RWPE2 (cell line): Measurements from ENCODE around the gene SORCS1.

ENCODE experiments used
- ATAC-seq: fragments of 200-7000 bp; cut with Tn5 transposase; 3 replicates; pipeline ENCODE4 v1.9.1; 2021; ENCODE audit warnings: low read depth
- DNase-seq: peaks from one replicate; pipeline ENCODE4 v3.0.0-alpha.2; 2020; ENCODE audit warnings: low spot score
- H3K27ac ChIP-seq: fragments of 450-650 bp; 2 replicates; pipeline ENCODE4 v1.5.1; 2017; ENCODE audit warnings: mild to moderate bottlenecking; ENCODE audit not compliant: poor library complexity, severe bottlenecking
- H3K27me3 ChIP-seq: fragments of 250-450 bp; sonication (Bioruptor Pico); 2 replicates; pipeline ENCODE4 v1.5.1; 2021; ENCODE audit warnings: mild to moderate bottlenecking, moderate library complexity; ENCODE audit not compliant: insufficient read depth, poor library complexity, severe bottlenecking
- H3K36me3 ChIP-seq: fragments of 250-450 bp; sonication (Bioruptor Pico); 2 replicates; pipeline ENCODE4 v1.5.1; 2020; ENCODE audit warnings: low read depth, mild to moderate bottlenecking, moderate library complexity
- H3K4me1 ChIP-seq: fragments of 250-450 bp; sonication (Bioruptor Pico); 2 replicates; pipeline ENCODE4 v1.5.1; 2021; ENCODE audit warnings: mild to moderate bottlenecking, moderate library complexity; ENCODE audit not compliant: insufficient read depth, poor library complexity, severe bottlenecking
- H3K4me3 ChIP-seq: fragments of 250-450 bp; sonication (Bioruptor Pico); 2 replicates; pipeline ENCODE4 v1.5.1; 2021; ENCODE audit warnings: mild to moderate bottlenecking, moderate library complexity; ENCODE audit not compliant: severe bottlenecking
- H3K9me3 ChIP-seq: fragments of 250-450 bp; sonication (Bioruptor Pico); 2 replicates; pipeline ENCODE4 v1.5.1; 2021; ENCODE audit warnings: mild to moderate bottlenecking, moderate library complexity; ENCODE audit not compliant: severe bottlenecking
- TF ChIP-seq, protein P1 (sequence below): fragments of 450-650 bp; IDR thresholded peaks from one replicate; pipeline ENCODE4 v1.5.1; 2017; ENCODE audit warnings: mild to moderate bottlenecking, moderate library complexity; ENCODE audit not compliant: poor library complexity, severe bottlenecking

Gene SORCS1

DNA sequence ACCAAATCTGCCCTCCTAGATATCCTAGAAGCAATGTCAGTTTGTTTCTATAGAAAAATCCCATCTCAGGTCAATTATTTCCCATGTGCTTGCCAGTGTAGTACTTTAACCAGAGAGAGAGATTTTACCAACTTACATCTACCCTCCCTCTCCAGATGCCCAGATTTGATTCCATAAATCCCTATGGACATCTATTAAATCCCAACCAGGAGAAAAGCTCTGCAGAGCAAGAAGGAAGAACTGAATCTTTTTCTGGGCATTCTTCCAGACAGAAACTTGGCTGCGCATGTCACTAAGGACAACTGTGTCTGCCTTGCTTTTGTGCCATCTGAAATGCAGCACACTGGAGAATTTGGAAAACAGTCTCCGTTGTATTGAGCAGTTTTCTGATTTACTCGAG is 597.6 kb downstream of the SORCS1 start:
- Histone ChIP-seq H3K36me3 (no peaks in the 10 kb centered on the region), H3K27me3 (no peaks in the 10 kb centered on the region), H3K9me3 (no peaks in the 10 kb centered on the region), H3K4me1 (peaks cover 11% of the 10 kb centered on the region), H3K27ac (no peak overlapping the region), H3K4me3 (no peak overlapping the region)
- TF ChIP-seq, protein P1, sequence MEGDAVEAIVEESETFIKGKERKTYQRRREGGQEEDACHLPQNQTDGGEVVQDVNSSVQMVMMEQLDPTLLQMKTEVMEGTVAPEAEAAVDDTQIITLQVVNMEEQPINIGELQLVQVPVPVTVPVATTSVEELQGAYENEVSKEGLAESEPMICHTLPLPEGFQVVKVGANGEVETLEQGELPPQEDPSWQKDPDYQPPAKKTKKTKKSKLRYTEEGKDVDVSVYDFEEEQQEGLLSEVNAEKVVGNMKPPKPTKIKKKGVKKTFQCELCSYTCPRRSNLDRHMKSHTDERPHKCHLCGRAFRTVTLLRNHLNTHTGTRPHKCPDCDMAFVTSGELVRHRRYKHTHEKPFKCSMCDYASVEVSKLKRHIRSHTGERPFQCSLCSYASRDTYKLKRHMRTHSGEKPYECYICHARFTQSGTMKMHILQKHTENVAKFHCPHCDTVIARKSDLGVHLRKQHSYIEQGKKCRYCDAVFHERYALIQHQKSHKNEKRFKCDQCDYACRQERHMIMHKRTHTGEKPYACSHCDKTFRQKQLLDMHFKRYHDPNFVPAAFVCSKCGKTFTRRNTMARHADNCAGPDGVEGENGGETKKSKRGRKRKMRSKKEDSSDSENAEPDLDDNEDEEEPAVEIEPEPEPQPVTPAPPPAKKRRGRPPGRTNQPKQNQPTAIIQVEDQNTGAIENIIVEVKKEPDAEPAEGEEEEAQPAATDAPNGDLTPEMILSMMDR, result no peak
- no peak for ATAC-seq
- no peak for DNase-seq

DNA sequence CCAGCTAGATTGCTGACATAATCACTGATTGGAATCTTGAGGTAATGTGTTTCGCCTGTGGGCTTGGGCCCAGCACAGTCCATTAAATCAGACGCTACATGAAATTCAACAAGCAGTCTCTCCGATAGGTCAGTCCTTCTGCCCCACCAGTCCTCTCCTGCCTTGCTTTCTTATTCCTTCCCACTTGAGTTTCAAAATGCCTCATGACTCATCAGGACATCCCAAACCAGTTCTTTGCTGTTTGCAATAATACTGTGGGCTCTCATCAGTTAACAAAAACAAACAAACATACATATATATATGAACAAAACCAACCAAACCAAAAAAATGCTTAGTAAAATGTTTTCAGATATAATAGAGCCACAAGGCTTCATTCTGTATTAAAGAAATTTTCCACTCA is 599.0 kb downstream of the SORCS1 start:
- H3K4me3 ChIP-seq, result no peak overlapping the region
- TF ChIP-seq, protein P1, result no peak
- H3K4me1 ChIP-seq, result peaks cover 16% of the 10 kb centered on the region
- H3K36me3 ChIP-seq, result no peaks in the 10 kb centered on the region
- ATAC-seq, result peak; percentile 81
- DNase-seq, result no peak
- no peaks in the 10 kb centered on the region for H3K27me3 ChIP-seq
- no peaks in the 10 kb centered on the region for H3K9me3 ChIP-seq
- H3K27ac ChIP-seq, result no peak overlapping the region

DNA sequence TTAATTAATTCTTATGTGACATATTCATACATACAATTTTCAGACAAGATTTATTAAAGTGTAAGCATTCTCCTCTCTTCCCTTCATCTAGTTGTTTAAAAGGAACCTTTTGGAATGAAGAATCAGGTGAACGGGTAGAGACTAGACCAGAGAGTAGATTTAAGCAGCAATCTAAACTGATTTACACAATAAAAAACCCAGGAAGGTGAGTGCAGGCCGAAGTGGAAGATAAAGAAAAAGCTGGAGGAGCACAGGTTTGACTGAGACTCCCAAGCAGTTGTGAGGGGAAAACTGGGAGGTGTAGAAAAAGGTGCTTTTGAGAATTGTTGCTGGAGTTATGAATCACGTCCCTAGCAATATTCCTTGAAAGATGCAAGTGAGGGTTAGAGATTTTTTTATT is 601.1 kb downstream of the SORCS1 start:
- no peak for ATAC-seq
- TF ChIP-seq, protein P1, result no peak
- H3K4me1 ChIP-seq, result peaks cover 27% of the 10 kb centered on the region

DNA sequence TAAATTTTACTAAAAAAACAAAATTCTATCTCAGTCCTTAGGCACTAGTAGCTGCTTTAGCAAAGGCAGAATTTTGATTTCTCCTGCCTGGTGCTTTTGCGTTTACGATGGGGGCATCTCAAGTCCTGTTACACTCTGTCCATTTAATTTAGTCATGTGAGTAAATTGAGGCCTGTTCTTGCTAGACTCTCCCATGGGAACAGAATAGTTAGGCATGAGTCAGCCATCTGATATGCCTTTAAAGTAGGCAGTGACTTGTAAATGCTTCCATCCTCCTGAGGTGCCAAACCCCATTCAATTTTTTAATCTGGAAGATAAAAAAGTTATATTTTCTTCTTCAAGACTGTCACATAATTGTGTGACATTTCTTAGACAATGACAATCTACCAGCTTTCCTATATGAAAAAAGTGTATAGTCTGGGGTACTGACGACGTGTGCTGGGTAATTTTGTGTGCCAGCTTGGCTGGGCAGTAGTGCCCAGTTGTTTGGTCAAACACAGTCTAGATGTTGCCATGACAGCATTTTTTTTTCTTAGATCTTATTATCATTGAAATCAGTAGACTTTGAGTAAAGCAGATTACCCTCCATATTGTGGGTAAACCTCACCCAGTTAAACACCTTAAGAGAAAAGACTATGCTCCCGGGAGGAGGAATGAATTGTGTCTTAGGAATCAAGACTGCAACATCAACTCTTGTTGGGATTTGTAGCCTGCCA is 603.4 kb downstream of the SORCS1 start:
- no peak for DNase-seq
- Histone ChIP-seq H3K27ac (peak overlapping the region; percentile 25), H3K4me1 (peaks cover 40% of the 10 kb centered on the region), H3K36me3 (no peaks in the 10 kb centered on the region), H3K9me3 (no peaks in the 10 kb centered on the region), H3K4me3 (no peak overlapping the region), H3K27me3 (no peaks in the 10 kb centered on the region)
- TF ChIP-seq, protein P1, result no peak
- peak; percentile 80 for ATAC-seq

More for the DNA sequence above, 601.1 kb downstream of the SORCS1 start:
- Histone ChIP-seq H3K9me3 (no peaks in the 10 kb centered on the region), H3K27ac (no peak overlapping the region), H3K36me3 (no peaks in the 10 kb centered on the region), H3K4me3 (no peak overlapping the region), H3K27me3 (no peaks in the 10 kb centered on the region)
- DNase-seq, result no peak

DNA sequence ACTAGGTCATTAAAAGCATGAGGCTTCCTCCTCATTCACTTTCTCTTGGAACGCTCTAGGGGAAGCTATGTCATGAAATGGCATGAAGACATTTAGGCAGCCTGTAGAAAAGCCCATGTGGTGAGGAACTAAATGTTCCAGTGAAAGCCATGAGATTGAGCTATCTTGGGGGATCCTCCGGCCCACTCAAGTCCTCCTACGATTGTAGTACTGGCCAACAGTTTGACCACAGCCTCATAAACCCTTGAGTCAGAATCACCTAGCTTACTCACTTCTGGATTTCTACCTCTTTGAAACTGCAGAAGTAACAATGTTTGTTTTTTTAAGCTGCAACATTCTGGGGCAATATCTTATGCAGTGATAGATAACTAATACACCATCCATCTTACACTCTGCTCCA is 605.1 kb downstream of the SORCS1 start:
- Histone ChIP-seq H3K36me3 (no peaks in the 10 kb centered on the region), H3K27me3 (no peaks in the 10 kb centered on the region), H3K4me3 (no peak overlapping the region), H3K27ac (peak overlapping the region; percentile 14), H3K4me1 (peaks cover 33% of the 10 kb centered on the region), H3K9me3 (no peaks in the 10 kb centered on the region)
- DNase-seq (no peak), ATAC-seq (peak; percentile 31; the same call in 1 of the 3 replicates)
- TF ChIP-seq, protein P1, result no peak
